ENCODE results near the gene SZT2. TPM values are rescaled to one million over a fixed set of nuclear protein-coding genes. Genes with fewer than 3 reads are reported as not detected.

Gene SZT2
- total and polyA plus RNA-seq, 2 of the 13 experiments (the other 11 are each of a cell fraction or from before 2014, with no cell fraction given), result 8.0 to 8.8 TPM

DNA sequence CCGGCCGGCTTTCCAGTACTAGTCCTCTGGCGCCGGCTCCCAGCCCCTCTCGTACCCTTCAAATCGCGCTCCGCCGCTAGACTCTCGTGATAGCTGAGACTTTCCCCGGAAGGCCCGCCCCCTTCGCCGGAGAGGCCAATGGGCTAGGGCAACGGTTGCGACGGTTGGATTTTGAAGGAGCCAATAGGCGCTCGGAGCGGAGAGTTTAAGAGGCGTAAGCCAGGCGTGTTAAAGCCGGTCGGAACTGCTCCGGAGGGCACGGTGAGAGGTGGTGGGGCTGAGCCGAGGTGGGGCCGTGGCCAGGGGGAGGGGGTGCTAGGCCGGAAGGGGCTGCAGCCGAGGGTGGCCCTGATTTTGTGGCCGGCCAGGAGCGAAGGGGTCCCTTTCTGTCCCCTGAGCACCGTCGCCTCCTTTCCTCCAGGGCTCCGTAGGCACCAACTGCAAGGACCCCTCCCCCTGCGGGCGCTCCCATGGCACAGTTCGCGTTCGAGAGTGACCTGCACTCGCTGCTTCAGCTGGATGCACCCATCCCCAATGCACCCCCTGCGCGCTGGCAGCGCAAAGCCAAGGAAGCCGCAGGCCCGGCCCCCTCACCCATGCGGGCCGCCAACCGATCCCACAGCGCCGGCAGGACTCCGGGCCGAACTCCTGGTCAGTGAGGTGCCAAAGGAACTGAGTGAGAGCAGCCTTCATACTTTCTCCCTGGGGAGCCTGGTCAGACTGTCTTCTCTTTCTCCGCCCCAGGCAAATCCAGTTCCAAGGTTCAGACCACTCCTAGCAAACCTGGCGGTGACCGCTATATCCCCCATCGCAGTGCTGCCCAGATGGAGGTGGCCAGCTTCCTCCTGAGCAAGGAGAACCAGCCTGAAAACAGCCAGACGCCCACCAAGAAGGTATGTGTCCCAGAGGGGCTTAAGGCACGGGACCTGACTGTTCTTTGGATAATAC lies 30.7 kb upstream of the SZT2 start, which contains the start of gene CDC20 (continued):
- TF ChIP-seq SOX5 (CRISPR knock-in tag; IDR thresholded peaks at IDR 0.05; ENCODE audit: borderline replicate concordance) (no peak), MTA3 (CRISPR knock-in tag; IDR thresholded peaks at IDR 0.05) (no peak), YEATS4 (CRISPR knock-in tag; IDR thresholded peaks at IDR 0.05; ENCODE audit: borderline replicate concordance) (peak; percentile 65), RXRA (CRISPR knock-in tag; IDR thresholded peaks at IDR 0.05) (no peak), ZNF234 (CRISPR knock-in tag; conservative IDR thresholded peaks at IDR 0.05) (no peak), ELF3 (CRISPR knock-in tag; IDR thresholded peaks at IDR 0.05) (peak; percentile 45; the same call in 1 of the 2 replicates), ZNF703 (CRISPR knock-in tag; IDR thresholded peaks at IDR 0.05; ENCODE audit: borderline replicate concordance) (no peak), ADNP (CRISPR knock-in tag; IDR thresholded peaks at IDR 0.05) (no peak), ELF1 (CRISPR knock-in tag; IDR thresholded peaks at IDR 0.05) (peak; percentile 78), RELA (CRISPR knock-in tag; IDR thresholded peaks at IDR 0.05) (no peak), ZNF660 (CRISPR knock-in tag; IDR thresholded peaks at IDR 0.05; ENCODE audit: borderline replicate concordance, low read depth) (no peak)
- TF ChIP-seq, protein P1, sequence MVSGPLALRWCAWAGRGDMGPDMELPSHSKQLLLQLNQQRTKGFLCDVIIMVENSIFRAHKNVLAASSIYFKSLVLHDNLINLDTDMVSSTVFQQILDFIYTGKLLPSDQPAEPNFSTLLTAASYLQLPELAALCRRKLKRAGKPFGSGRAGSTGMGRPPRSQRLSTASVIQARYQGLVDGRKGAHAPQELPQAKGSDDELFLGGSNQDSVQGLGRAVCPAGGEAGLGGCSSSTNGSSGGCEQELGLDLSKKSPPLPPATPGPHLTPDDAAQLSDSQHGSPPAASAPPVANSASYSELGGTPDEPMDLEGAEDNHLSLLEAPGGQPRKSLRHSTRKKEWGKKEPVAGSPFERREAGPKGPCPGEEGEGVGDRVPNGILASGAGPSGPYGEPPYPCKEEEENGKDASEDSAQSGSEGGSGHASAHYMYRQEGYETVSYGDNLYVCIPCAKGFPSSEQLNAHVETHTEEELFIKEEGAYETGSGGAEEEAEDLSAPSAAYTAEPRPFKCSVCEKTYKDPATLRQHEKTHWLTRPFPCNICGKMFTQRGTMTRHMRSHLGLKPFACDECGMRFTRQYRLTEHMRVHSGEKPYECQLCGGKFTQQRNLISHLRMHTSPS (CRISPR knock-in tag; IDR thresholded peaks at IDR 0.05; ENCODE audit: low read depth), result no peak; the same call in 1 of the 2 replicates
- TF ChIP-seq, protein P2, sequence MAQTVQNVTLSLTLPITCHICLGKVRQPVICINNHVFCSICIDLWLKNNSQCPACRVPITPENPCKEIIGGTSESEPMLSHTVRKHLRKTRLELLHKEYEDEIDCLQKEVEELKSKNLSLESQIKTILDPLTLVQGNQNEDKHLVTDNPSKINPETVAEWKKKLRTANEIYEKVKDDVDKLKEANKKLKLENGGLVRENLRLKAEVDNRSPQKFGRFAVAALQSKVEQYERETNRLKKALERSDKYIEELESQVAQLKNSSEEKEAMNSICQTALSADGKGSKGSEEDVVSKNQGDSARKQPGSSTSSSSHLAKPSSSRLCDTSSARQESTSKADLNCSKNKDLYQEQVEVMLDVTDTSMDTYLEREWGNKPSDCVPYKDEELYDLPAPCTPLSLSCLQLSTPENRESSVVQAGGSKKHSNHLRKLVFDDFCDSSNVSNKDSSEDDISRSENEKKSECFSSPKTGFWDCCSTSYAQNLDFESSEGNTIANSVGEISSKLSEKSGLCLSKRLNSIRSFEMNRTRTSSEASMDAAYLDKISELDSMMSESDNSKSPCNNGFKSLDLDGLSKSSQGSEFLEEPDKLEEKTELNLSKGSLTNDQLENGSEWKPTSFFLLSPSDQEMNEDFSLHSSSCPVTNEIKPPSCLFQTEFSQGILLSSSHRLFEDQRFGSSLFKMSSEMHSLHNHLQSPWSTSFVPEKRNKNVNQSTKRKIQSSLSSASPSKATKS (CRISPR knock-in tag; IDR thresholded peaks at IDR 0.05), result no peak
- TF ChIP-seq, protein P3, sequence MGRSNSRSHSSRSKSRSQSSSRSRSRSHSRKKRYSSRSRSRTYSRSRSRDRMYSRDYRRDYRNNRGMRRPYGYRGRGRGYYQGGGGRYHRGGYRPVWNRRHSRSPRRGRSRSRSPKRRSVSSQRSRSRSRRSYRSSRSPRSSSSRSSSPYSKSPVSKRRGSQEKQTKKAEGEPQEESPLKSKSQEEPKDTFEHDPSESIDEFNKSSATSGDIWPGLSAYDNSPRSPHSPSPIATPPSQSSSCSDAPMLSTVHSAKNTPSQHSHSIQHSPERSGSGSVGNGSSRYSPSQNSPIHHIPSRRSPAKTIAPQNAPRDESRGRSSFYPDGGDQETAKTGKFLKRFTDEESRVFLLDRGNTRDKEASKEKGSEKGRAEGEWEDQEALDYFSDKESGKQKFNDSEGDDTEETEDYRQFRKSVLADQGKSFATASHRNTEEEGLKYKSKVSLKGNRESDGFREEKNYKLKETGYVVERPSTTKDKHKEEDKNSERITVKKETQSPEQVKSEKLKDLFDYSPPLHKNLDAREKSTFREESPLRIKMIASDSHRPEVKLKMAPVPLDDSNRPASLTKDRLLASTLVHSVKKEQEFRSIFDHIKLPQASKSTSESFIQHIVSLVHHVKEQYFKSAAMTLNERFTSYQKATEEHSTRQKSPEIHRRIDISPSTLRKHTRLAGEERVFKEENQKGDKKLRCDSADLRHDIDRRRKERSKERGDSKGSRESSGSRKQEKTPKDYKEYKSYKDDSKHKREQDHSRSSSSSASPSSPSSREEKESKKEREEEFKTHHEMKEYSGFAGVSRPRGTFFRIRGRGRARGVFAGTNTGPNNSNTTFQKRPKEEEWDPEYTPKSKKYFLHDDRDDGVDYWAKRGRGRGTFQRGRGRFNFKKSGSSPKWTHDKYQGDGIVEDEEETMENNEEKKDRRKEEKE (IDR thresholded peaks at IDR 0.05), result no peak
- TF ChIP-seq, protein P4, sequence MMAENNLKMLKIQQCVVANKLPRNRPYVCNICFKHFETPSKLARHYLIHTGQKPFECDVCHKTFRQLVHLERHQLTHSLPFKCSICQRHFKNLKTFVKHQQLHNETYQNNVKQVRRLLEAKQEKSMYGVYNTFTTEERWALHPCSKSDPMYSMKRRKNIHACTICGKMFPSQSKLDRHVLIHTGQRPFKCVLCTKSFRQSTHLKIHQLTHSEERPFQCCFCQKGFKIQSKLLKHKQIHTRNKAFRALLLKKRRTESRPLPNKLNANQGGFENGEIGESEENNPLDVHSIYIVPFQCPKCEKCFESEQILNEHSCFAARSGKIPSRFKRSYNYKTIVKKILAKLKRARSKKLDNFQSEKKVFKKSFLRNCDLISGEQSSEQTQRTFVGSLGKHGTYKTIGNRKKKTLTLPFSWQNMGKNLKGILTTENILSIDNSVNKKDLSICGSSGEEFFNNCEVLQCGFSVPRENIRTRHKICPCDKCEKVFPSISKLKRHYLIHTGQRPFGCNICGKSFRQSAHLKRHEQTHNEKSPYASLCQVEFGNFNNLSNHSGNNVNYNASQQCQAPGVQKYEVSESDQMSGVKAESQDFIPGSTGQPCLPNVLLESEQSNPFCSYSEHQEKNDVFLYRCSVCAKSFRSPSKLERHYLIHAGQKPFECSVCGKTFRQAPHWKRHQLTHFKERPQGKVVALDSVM (CRISPR knock-in tag; IDR thresholded peaks at IDR 0.05), result no peak
- TF ChIP-seq, protein P5, sequence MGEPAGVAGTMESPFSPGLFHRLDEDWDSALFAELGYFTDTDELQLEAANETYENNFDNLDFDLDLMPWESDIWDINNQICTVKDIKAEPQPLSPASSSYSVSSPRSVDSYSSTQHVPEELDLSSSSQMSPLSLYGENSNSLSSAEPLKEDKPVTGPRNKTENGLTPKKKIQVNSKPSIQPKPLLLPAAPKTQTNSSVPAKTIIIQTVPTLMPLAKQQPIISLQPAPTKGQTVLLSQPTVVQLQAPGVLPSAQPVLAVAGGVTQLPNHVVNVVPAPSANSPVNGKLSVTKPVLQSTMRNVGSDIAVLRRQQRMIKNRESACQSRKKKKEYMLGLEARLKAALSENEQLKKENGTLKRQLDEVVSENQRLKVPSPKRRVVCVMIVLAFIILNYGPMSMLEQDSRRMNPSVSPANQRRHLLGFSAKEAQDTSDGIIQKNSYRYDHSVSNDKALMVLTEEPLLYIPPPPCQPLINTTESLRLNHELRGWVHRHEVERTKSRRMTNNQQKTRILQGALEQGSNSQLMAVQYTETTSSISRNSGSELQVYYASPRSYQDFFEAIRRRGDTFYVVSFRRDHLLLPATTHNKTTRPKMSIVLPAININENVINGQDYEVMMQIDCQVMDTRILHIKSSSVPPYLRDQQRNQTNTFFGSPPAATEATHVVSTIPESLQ (CRISPR knock-in tag; conservative IDR thresholded peaks at IDR 0.05), result no peak
